ENCODE measurements around the gene IFT20. TPM values are rescaled to one million over a fixed set of nuclear protein-coding genes. Genes with fewer than 3 reads are reported as not detected.
"Not testable (repeated sequence)": the region's sequence is repeated elsewhere in the genome, so short reads cannot be mapped to it uniquely, and the experiment has no call there.

IFT20 gene
- total RNA-seq, 3 donors from 2014 or later = 18.1 to 22.1 (median 19.4) TPM

DNA sequence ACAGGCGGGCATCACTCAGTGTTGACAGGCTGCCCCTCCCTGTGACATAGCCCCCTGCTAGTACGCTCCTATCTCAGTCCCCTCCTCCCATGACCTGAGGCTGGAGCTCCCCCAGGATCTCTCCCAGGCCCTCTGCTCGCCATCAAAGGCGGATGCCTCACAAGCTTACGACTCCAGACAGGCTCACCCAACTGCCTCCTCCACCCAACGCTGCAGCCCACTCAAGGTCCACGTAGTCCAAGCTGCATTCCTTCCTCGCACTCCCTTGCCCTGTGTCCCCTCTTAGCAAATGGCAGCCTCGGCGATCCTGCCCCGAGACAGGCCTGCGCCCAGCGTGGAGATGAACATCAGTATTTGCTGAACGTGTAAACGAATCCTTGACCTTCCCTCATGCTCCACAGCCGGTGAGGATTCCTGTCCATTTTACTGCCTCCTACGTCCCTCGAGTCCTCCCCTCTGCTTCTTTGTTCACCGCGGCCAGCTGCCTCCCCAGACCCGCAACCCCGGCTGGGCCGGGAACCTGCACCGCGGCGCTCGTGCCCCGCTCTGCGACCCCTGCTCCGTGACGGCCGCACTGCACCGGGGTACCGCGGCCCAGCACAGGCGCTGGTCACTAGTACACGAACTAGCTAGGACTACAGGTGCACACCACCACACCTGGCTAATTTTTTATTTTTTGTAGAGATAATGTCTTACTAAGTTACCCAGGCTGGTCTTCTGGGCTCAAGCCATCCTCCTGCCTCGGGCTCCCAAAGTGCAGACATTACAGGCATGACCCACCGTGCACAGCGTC lies 17.1 kb downstream of the IFT20 start:
- Mint-ChIP-seq H3K4me1 (ENCODE audit: low read depth) (peaks cover 24% of the 10 kb centered on the region), H3K4me3 (peak overlapping the region; percentile 88), H3K27me3 (ENCODE audit: low read depth) (no peaks in the 10 kb centered on the region), H3K9me3 (no peaks in the 10 kb centered on the region), H3K36me3 (ENCODE audit: insufficient read depth) (no peaks in the 10 kb centered on the region)
- peak; percentile 2 for ATAC-seq
- no peak for DNase-seq

DNA sequence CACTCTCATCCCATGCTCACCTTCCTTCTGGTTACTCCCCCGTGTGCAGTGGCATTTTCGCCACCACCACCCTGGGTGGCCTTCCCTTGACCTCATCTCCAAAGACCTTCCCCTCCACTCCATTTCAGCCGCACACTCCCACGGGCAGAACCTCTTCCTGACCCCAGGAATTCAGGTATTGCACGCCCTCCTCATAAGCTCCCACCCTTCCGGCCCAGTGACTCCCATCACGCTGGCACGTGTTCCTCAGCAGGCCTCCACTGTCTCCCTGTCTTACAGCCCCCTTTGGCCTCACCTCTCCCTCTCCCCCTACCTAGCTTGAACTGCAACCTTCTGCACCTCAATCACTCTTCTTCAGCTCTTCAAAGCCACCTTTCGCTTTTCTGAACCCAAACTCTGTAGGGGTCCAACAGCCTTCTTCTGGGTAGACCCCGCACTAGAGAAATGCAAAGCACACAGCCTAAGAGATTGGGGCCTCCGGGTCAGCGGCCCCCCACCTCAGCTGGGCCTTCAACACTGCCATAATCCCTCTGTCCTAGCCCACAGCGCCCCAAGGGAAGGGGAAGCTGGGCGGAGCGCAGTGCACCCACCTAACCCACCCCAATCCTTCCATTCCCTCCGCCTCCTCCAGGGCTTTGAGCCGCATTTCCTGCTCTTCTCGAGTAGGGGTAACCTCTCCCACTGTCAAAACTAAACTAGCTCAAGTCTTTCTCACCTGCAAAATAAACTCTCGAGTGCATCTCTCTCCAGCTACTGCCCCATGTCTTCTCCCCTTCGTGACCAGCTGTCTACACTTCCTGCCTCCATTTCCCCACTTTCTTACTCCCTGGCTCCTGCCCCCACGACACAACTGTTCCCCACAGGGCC lies 17.9 kb downstream of the IFT20 start:
- Mint-ChIP-seq H3K4me3 (peak overlapping the region; percentile 88), H3K27me3 (ENCODE audit: low read depth) (no peaks in the 10 kb centered on the region), H3K9me3 (no peaks in the 10 kb centered on the region), H3K36me3 (ENCODE audit: insufficient read depth) (no peaks in the 10 kb centered on the region), H3K4me1 (ENCODE audit: low read depth) (peaks cover 24% of the 10 kb centered on the region)
- DNase-seq (no peak), ATAC-seq (no peak)

GRCh38 chr17:28315846-28316705 lies 19.2 kb downstream of the IFT20 start:
- H3K27me3 Mint-ChIP-seq (ENCODE audit: low read depth) = no peaks in the 10 kb centered on the region
- ATAC-seq (no peak), DNase-seq (no peak)
- no peaks in the 10 kb centered on the region for H3K36me3 Mint-ChIP-seq (ENCODE audit: insufficient read depth)
- no peaks in the 10 kb centered on the region for H3K9me3 Mint-ChIP-seq
- no peak overlapping the region for H3K4me3 Mint-ChIP-seq
- peaks cover 24% of the 10 kb centered on the region for H3K4me1 Mint-ChIP-seq (ENCODE audit: low read depth)

DNA sequence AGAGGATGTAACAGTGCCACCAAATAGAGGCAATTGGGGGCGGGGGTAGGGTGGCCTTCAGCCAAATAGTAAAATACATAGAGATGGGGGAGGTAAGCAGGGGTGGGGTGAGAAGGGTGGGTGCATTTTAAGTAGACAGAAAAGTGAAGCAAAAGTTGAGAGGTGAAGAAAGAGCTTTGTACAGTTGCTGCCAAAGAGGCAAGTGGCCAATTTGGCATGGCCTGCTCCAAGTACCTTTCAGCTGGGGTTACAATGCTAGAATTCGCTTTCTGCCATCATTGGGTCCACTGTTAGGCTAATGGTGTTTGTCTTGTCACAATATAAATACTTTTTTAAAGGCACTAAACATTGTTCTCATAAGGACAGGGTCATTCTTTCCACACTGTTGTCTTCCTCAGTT lies 21.4 kb downstream of the IFT20 start:
- no peaks in the 10 kb centered on the region for H3K36me3 Mint-ChIP-seq (ENCODE audit: insufficient read depth)
- H3K4me1 Mint-ChIP-seq (ENCODE audit: low read depth) = peaks cover 12% of the 10 kb centered on the region
- H3K9me3 Mint-ChIP-seq = no peaks in the 10 kb centered on the region
- no peak overlapping the region for H3K4me3 Mint-ChIP-seq
- ATAC-seq (no peak), DNase-seq (no peak)
- no peaks in the 10 kb centered on the region for H3K27me3 Mint-ChIP-seq (ENCODE audit: low read depth)

DNA sequence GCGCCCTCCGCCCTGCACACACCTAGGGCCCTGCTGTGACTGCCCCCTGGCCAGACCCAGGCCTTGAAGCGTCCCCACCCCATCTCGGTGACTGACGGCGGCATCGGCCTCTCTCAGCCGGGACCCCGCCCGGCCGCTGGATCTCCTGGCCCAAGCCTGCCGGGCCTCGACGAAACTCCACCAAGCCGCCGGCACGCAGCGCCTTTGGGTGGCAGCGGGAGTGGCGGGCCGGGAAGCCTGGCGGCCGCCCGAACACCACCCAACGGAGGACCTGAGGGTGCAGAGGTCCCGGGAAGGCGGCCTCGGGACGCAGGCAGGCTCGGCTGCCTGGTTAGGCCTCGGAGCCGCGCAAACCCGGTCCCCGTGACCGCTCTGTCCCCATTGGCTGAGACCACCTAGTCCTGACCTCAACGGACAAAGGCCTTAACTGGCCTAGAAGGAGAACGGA lies 28.3 kb downstream of the IFT20 start:
- Mint-ChIP-seq H3K27me3 (ENCODE audit: low read depth) (peaks cover 12% of the 10 kb centered on the region), H3K4me3 (no peak overlapping the region), H3K9me3 (no peaks in the 10 kb centered on the region), H3K36me3 (ENCODE audit: insufficient read depth) (no peaks in the 10 kb centered on the region), H3K4me1 (ENCODE audit: low read depth) (no peaks in the 10 kb centered on the region)
- DNase-seq (no peak), ATAC-seq (no peak)

DNA sequence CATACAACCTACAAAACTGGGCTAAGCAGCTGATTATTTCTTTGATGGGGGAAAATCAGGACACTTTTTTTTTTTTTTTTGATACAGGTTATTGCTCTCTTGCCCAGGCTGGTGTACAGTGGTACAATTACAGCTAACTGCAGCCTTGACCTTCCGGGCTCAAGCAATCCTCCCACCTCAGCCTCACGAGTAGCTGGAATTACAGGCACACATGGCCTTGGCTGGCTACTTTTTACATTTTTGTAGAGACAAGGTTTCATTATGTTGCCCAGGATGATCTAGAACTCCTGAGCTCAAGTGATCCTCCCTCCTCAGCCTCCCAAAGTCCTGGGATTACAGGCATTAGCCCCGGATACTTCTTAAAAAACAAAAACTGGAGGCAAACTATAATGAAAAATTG lies 36.8 kb downstream of the IFT20 start:
- ATAC-seq = no peak
- H3K4me1 Mint-ChIP-seq (ENCODE audit: low read depth) = peaks cover 11% of the 10 kb centered on the region

GRCh38 chr17:28295677-28296578 lies 39.3 kb downstream of the IFT20 start:
- Mint-ChIP-seq H3K4me1 (ENCODE audit: low read depth) (peaks cover 11% of the 10 kb centered on the region), H3K36me3 (ENCODE audit: insufficient read depth) (no peaks in the 10 kb centered on the region), H3K9me3 (no peaks in the 10 kb centered on the region), H3K4me3 (no peak overlapping the region), H3K27me3 (ENCODE audit: low read depth) (peaks cover 12% of the 10 kb centered on the region)
- ATAC-seq (peak; percentile 73 to 82), DNase-seq (no peak)

More for the DNA sequence above, 36.8 kb downstream of the IFT20 start:
- no peaks in the 10 kb centered on the region for H3K36me3 Mint-ChIP-seq (ENCODE audit: insufficient read depth)
- peaks cover 6% of the 10 kb centered on the region for H3K27me3 Mint-ChIP-seq (ENCODE audit: low read depth)
- H3K9me3 Mint-ChIP-seq = no peaks in the 10 kb centered on the region
- no peak overlapping the region for H3K4me3 Mint-ChIP-seq
- DNase-seq = no peak

GRCh38 chr17:28293994-28294393 lies 41.3 kb downstream of the IFT20 start:
- Mint-ChIP-seq H3K9me3 (no peaks in the 10 kb centered on the region), H3K4me1 (ENCODE audit: low read depth) (peaks cover 11% of the 10 kb centered on the region), H3K4me3 (no peak overlapping the region), H3K27me3 (ENCODE audit: low read depth) (peaks cover 14% of the 10 kb centered on the region), H3K36me3 (ENCODE audit: insufficient read depth) (no peaks in the 10 kb centered on the region)
- ATAC-seq (no peak), DNase-seq (no peak)

DNA sequence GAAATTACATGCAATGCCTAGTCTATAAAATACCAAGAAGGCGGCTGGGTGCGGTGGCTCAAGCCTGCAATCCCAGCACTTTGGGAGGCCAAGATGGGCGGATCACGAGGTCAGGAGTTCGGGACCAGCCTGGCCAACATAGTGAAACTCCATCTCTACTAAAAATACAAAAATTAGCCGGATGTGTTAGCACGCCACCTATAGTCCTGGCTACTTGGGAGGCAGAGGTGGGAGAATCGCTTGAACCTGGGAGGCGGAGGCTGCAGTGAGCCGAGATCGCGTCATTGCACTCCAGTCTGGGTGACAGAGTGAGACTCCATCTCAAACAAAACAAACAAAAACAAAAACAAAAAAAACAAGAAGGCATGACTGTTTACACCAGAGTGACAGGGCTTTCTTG lies 42.4 kb downstream of the IFT20 start:
- H3K36me3 Mint-ChIP-seq (ENCODE audit: insufficient read depth); H3K4me3 Mint-ChIP-seq; H3K9me3 Mint-ChIP-seq; ATAC-seq; DNase-seq: not testable (repeated sequence)
- peaks cover 14% of the 10 kb centered on the region for H3K27me3 Mint-ChIP-seq (ENCODE audit: low read depth)
- H3K4me1 Mint-ChIP-seq (ENCODE audit: low read depth) = peaks cover 11% of the 10 kb centered on the region

DNA sequence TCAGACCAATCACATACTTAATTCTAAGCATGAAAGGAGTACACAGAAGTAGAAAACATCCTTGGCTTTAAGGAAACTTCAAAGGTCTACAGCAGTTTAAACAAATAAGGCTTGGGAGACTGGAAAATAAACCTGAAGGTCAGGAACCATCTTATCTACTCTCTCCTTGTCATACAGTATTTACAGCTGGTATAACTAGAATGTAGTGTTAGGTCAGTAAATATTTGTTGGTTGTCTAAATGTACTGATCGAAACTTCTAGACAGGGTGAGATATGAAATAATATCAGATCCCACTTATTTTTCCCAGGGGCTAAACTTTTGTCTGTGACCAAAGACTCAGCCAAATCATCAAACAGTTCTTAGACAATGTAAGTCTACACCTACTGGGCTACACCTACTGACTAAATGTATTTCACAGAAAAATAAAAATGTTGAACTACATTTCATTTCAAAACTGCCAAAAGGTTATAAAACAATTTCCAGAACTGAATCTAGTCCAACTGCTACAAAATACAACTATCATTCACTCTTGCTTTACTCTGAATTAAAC lies 43.4 kb downstream of the IFT20 start:
- no peak overlapping the region for H3K4me3 Mint-ChIP-seq
- no peaks in the 10 kb centered on the region for H3K9me3 Mint-ChIP-seq
- H3K27me3 Mint-ChIP-seq (ENCODE audit: low read depth) = peaks cover 14% of the 10 kb centered on the region
- DNase-seq = no peak
- peaks cover 11% of the 10 kb centered on the region for H3K4me1 Mint-ChIP-seq (ENCODE audit: low read depth)
- H3K36me3 Mint-ChIP-seq (ENCODE audit: insufficient read depth) = no peaks in the 10 kb centered on the region
- ATAC-seq = no peak

DNA sequence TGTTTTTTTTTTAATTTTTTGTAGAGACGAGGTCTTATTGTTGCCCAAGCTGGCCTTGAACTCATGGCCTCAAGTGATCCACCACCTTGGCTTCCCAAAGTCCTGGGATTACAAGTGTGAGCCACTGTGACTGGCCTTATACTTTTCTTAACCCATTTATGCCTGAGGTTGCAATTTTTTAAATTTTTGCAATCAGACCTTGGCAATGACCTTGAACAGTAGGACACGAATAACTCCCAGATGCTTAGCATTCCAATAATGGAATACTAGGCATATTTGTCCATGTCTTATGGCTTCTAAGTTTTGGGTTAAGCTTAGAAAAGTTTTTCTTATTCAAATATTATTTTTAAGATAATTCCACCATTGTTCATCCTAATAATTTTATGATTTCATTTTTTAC lies 44.6 kb downstream of the IFT20 start:
- peaks cover 14% of the 10 kb centered on the region for H3K27me3 Mint-ChIP-seq (ENCODE audit: low read depth)
- ATAC-seq (no peak), DNase-seq (no peak)
- H3K9me3 Mint-ChIP-seq = no peaks in the 10 kb centered on the region
- H3K4me1 Mint-ChIP-seq (ENCODE audit: low read depth) = peaks cover 2% of the 10 kb centered on the region
- no peaks in the 10 kb centered on the region for H3K36me3 Mint-ChIP-seq (ENCODE audit: insufficient read depth)
- no peak overlapping the region for H3K4me3 Mint-ChIP-seq

DNA sequence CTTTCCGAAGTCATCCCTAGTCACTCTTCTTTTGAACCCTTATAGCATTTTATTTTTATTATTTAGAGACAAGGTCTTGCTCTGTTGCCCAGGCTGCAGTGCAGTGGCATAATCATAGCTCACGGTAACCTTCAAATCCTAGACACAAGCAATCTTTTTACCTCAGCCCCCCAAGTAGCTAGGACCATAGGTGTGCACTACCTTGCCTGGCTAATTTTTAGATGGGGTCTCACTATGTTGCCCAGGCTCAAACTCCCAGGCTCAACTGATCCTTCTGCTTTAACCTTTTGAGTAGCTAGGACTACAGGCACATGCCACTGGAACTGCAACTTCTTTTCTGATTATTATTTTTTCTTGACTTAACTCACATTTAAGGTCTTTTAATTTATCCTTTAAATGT lies 49.3 kb downstream of the IFT20 start:
- peaks cover 4% of the 10 kb centered on the region for H3K27me3 Mint-ChIP-seq (ENCODE audit: low read depth)

GRCh38 chr17:28282596-28282995 lies 52.7 kb downstream of the IFT20 start:
- Mint-ChIP-seq H3K36me3 (ENCODE audit: insufficient read depth) (no peaks in the 10 kb centered on the region), H3K4me3 (no peak overlapping the region), H3K4me1 (ENCODE audit: low read depth) (peaks cover 10% of the 10 kb centered on the region), H3K27me3 (ENCODE audit: low read depth) (peaks cover 13% of the 10 kb centered on the region), H3K9me3 (no peaks in the 10 kb centered on the region)
- no peak for DNase-seq
- no peak for ATAC-seq

More for the DNA sequence above, 49.3 kb downstream of the IFT20 start:
- Mint-ChIP-seq H3K4me1 (ENCODE audit: low read depth) (no peaks in the 10 kb centered on the region), H3K36me3 (ENCODE audit: insufficient read depth) (no peaks in the 10 kb centered on the region), H3K4me3 (no peak overlapping the region), H3K9me3 (no peaks in the 10 kb centered on the region)
- no peak for DNase-seq
- no peak for ATAC-seq
